LNCaP clone FGC (cell line): ENCODE results near the gene TMPRSS11E.
"Not testable (repeated sequence)": the region's sequence is repeated elsewhere in the genome, so short reads cannot be mapped to it uniquely, and the experiment has no call there.

ENCODE experiments used
- DNase-seq: peaks from one replicate; pipeline ENCODE4 v3.0.0-alpha.2; 2011; ENCODE audit warnings: low read depth
- H3K4me3 ChIP-seq: 2 replicates; pipeline ENCODE4 v1.5.1; 2011; ENCODE audit warnings: mild to moderate bottlenecking, low read depth, low read length, control low read depth
- TF ChIP-seq, protein P1 (sequence below): IDR thresholded peaks from 2 replicates; pipeline ENCODE4 v1.5.1; 2012; ENCODE audit warnings: mild to moderate bottlenecking; ENCODE audit not compliant: control insufficient read depth, insufficient read depth; ENCODE audit errors: extremely low read depth

TMPRSS11E gene

DNA sequence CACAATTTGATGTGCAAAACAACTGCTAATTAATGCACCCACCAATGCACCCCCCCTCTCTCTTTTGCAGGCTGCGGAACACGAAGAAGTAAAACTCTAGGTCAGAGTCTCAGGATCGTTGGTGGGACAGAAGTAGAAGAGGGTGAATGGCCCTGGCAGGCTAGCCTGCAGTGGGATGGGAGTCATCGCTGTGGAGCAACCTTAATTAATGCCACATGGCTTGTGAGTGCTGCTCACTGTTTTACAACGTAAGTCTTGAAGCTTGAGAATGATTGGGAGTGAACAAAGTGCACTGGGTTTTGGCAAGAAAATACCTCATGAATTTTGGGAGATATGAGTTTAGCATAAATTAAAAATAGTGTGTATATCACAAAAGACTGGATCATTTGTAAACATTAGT is 28.9 kb downstream of the TMPRSS11E start:
- TF ChIP-seq, protein P1, sequence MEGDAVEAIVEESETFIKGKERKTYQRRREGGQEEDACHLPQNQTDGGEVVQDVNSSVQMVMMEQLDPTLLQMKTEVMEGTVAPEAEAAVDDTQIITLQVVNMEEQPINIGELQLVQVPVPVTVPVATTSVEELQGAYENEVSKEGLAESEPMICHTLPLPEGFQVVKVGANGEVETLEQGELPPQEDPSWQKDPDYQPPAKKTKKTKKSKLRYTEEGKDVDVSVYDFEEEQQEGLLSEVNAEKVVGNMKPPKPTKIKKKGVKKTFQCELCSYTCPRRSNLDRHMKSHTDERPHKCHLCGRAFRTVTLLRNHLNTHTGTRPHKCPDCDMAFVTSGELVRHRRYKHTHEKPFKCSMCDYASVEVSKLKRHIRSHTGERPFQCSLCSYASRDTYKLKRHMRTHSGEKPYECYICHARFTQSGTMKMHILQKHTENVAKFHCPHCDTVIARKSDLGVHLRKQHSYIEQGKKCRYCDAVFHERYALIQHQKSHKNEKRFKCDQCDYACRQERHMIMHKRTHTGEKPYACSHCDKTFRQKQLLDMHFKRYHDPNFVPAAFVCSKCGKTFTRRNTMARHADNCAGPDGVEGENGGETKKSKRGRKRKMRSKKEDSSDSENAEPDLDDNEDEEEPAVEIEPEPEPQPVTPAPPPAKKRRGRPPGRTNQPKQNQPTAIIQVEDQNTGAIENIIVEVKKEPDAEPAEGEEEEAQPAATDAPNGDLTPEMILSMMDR = no peak
- H3K4me3 ChIP-seq = no peak overlapping the region
- no peak for DNase-seq

DNA sequence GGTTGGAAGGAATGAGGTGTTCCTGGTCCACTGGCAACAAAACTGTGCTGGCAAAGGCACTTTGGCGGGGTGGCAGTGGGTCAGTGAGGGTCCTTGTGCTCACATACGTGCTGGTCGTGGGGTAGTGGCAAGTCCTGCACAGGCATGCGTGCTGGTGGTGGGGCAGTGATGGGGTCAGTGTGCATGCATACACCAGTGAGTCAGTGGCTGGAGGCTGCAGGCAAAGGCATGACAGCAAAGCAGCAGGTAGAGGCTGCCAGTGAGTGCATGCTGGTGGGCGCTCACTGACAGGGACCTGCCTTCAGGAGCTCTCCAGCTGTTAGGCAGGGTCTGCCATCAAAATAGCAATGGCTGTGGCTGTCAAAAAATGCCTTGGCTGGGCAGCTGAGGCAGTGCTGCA is 42.1 kb downstream of the TMPRSS11E start:
- no peak overlapping the region for H3K4me3 ChIP-seq
- no peak for DNase-seq
- TF ChIP-seq, protein P1 = no peak

DNA sequence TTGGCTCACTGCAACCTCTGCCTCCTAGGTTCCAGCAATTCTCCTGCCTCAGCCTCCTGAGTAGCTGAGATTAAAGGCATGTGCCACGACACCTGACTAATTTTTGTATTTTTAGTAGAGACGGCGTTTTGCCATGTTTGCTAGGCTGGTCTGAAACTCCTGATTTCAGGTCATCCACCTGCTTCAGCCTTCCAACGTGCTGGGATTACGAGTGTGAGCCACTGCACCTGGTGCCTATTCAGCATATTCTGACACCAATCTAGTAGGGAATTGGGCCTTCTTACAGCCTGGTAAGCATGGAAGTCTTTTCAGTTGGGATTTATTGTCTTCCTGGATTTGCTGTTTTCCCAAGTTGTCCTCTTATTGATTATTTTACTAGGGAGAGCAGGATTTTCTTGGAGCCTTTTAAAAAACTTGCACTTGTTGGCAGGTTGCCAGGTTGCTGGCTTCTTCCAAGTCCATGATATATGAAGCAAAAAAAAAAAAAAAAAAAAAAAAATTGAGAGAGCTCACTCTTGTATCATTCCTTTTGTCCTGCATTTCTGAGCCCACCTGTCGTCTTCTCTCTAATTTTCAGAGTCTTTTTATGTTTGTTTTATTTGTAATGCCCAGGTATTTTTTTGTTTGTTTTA is 43.7 kb downstream of the TMPRSS11E start:
- H3K4me3 ChIP-seq = no peak overlapping the region
- DNase-seq = no peak
- TF ChIP-seq, protein P1 = no peak

DNA sequence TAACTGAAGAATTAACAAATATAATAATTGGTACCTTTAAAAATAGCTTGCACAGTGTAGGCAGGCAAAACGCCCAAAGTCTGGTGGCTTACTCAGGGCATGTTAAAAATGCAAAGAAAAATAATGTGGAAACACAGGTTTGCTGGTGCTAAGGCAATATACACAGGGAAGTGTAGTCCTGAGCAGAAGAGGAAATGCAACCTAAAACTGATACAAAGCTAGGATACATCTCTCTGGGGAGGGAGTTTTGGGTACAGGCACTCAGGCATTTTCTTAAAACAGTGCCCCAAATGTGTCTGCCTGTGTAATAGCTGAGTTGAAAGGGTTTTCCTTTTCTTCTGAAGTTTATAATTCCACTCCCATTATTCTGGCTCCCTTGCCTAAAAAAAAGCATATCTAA is 47.4 kb downstream of the TMPRSS11E start:
- H3K4me3 ChIP-seq = no peak overlapping the region
- no peak for DNase-seq
- TF ChIP-seq, protein P1 = no peak

DNA sequence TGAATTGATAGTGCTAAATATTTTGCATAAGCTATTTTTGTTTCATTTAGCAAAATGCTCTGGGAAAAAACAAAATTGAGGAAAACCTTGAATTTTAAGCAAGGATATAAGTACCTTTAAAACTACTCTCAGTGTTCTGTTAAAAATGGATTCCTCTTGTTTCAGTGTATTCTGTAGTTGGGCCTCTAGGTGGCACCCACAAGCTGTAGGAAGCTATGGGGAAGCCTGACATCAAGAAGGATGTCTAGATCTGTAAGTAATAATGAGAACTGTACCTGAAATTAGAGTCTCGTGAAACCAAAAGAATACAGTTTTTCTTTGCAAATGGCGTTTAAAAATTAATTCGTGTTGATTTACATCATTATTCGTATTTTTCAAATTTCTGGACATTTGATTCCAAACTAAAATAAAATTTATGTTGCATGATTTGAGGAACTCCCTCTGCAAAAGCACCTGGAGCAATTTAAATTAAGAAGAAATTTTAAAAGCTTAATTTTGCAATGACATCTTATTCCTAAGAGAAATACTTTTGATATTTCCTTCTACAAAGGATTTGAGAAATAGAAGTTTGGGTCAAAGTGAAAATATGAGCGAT is 51.2 kb downstream of the TMPRSS11E start:
- TF ChIP-seq, protein P1 = peak; percentile 85

DNA sequence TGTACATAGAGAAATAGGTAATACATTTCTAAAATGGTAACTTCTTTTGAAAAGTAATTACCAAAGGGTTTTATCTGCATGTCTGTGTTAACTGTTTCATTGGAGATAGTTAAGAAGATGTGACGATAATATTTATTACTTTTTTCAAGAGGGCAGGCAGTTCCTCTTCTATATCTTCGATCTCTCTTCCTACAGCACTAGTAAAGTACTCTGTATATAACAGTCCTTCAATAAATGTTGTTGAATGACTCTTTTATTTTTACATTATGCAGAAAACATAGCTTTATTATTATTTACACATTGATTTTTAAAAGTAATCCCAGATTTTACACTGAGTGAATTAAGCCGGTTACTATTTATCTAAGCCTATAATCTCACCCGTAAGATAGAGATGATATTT is 51.8 kb downstream of the TMPRSS11E start:
- DNase-seq = peak; percentile 33
- TF ChIP-seq, protein P1 = no peak
- H3K4me3 ChIP-seq = no peak overlapping the region

More for the DNA sequence above, 51.2 kb downstream of the TMPRSS11E start:
- H3K4me3 ChIP-seq = no peak overlapping the region
- peak; percentile 72 for DNase-seq

DNA sequence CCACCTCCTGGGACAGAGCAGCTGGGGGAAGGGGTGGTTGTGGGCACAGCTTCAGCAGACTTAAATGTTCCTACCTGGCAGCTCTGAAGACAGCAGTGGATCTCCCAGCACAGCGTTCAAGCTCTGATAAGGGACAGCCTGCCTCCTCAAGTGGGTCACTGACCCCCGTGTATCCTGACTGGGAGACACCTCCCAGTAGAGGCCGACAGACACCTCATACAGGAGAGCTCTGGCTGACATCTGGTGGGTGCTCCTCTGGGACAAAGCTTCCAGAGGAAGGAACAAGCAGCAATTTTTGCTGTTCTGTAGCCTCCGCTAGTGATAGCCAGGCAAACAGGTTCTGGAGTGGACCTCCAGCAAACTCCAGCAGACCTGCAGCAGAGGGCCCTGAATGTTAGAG is 56.2 kb downstream of the TMPRSS11E start:
- not testable (repeated sequence) for DNase-seq

DNA sequence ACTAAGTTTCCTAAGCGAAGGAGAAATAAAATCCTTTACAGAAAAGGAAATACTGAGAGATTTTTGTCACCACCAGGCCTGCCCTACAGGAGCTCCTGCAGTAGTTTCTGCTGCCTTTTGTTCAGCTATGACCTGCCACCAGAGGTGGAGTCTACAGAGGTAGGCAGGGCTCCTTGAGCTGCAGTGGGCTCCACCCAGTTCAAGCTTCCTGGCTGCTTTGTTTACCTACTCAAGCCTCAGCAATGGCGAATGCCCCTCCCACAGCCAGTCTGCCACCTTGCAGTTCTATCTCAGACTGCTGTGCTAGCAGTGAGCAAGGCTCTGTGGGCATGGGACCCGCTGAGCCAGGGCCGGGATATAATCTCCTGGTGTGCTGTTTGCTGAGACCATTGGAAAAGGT is 57.6 kb downstream of the TMPRSS11E start:
- not testable (repeated sequence) for H3K4me3 ChIP-seq, DNase-seq

More for the DNA sequence above, 56.2 kb downstream of the TMPRSS11E start:
- not testable (repeated sequence) for H3K4me3 ChIP-seq

DNA sequence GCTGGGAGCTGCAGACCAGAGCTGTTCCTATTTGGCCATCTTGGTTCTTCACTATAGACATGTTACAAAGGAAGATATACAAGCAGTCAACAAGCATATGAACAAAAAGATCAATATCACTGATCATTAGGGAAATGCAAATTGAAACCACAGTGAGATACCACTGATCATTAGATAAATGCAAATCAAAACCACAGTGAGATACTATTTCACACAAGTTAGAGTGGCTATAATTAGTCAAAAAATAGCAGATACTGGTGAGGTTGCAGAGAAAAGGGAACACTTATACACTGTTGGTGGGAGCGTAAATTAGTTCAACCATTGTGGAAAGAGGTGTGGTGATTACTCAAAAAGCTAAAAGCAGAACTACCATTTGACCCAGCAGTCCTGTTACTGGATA is 58.2 kb downstream of the TMPRSS11E start:
- not testable (repeated sequence) for DNase-seq, H3K4me3 ChIP-seq
